ENCODE results near the gene LURAP1L. TPM values are rescaled to one million over a fixed set of nuclear protein-coding genes. Genes with fewer than 3 reads are reported as not detected.

LURAP1L gene
- total and polyA plus RNA-seq, 5 donors from 2014 or later = not detected

- H3K27me3 ChIP-seq (ENCODE audit: control insufficient read depth, insufficient read depth, low read length) = no peaks in the 10 kb centered on the region
- ATAC-seq (ENCODE audit: low read depth in 2 of 2) = no peak
- H3K36me3 ChIP-seq (ENCODE audit: control insufficient read depth, insufficient read depth, low read length) = no peaks in the 10 kb centered on the region
- Mint-ChIP-seq H3K36me3 (no peaks in the 10 kb centered on the region), H3K27me3 (no peaks in the 10 kb centered on the region), H3K4me3 (no peak overlapping the region), H3K9me3 (peaks cover 2 to 34% (median 8%) of the 10 kb centered on the region in 7 donors), H3K27ac (no peak overlapping the region), H3K4me1 (no peaks in the 10 kb centered on the region)
- no peak for DNase-seq
- H3K4me1 ChIP-seq (ENCODE audit: control insufficient read depth, insufficient read depth, low read length, poor library complexity, severe bottlenecking) = no peaks in the 10 kb centered on the region
- no peaks in the 10 kb centered on the region for H3K9me3 ChIP-seq (ENCODE audit: control insufficient read depth in 2 of 2, low read length in 2 of 2)
- H3K27ac ChIP-seq (ENCODE audit: insufficient read depth, low read length, poor library complexity, severe bottlenecking) = no peak overlapping the region
- no peak overlapping the region for H3K4me3 ChIP-seq (ENCODE audit: low read depth, low read length)
Measured at GRCh38 chr9:12851341-12852090, 76.7 kb downstream of the LURAP1L start.

- no peaks in the 10 kb centered on the region for H3K27me3 ChIP-seq (ENCODE audit: control insufficient read depth, insufficient read depth, low read length)
- no peaks in the 10 kb centered on the region for H3K36me3 ChIP-seq (ENCODE audit: control insufficient read depth, insufficient read depth, low read length)
- Mint-ChIP-seq H3K9me3 (peaks cover 0 to 38% (median 9%) of the 10 kb centered on the region in 7 donors), H3K36me3 (no peaks in the 10 kb centered on the region), H3K27ac (no peak overlapping the region), H3K27me3 (no peaks in the 10 kb centered on the region), H3K4me3 (no peak overlapping the region), H3K4me1 (no peaks in the 10 kb centered on the region)
- no peaks in the 10 kb centered on the region for H3K9me3 ChIP-seq (ENCODE audit: control insufficient read depth in 2 of 2, low read length in 2 of 2)
- ATAC-seq (ENCODE audit: low read depth in 2 of 2) (no peak), DNase-seq (no peak)
- no peak overlapping the region for H3K4me3 ChIP-seq (ENCODE audit: low read depth, low read length)
- H3K27ac ChIP-seq (ENCODE audit: insufficient read depth, low read length, poor library complexity, severe bottlenecking) = no peak overlapping the region
- no peaks in the 10 kb centered on the region for H3K4me1 ChIP-seq (ENCODE audit: control insufficient read depth, insufficient read depth, low read length, poor library complexity, severe bottlenecking)
Measured at GRCh38 chr9:12853051-12853450, 78.2 kb downstream of the LURAP1L start.

- Histone ChIP-seq H3K4me1 (ENCODE audit: control insufficient read depth, insufficient read depth, low read length, poor library complexity, severe bottlenecking) (no peaks in the 10 kb centered on the region), H3K27ac (ENCODE audit: insufficient read depth, low read length, poor library complexity, severe bottlenecking) (no peak overlapping the region), H3K36me3 (ENCODE audit: control insufficient read depth, insufficient read depth, low read length) (no peaks in the 10 kb centered on the region), H3K27me3 (ENCODE audit: control insufficient read depth, insufficient read depth, low read length) (no peaks in the 10 kb centered on the region), H3K9me3 (ENCODE audit: control insufficient read depth in 2 of 2, low read length in 2 of 2) (no peaks in the 10 kb centered on the region), H3K4me3 (ENCODE audit: low read depth, low read length) (no peak overlapping the region)
- DNase-seq (no peak), ATAC-seq (ENCODE audit: low read depth in 2 of 2) (no peak)
- peaks cover 0 to 41% (median 9%) of the 10 kb centered on the region in 7 donors for H3K9me3 Mint-ChIP-seq
- H3K27me3 Mint-ChIP-seq = no peaks in the 10 kb centered on the region
- no peak overlapping the region for H3K4me3 Mint-ChIP-seq
- H3K36me3 Mint-ChIP-seq = no peaks in the 10 kb centered on the region
- H3K27ac Mint-ChIP-seq = no peak overlapping the region
- H3K4me1 Mint-ChIP-seq = no peaks in the 10 kb centered on the region
Measured at GRCh38 chr9:12854221-12854620, 79.4 kb downstream of the LURAP1L start.

- H3K36me3 Mint-ChIP-seq = no peaks in the 10 kb centered on the region
- no peaks in the 10 kb centered on the region for H3K27me3 Mint-ChIP-seq
- no peaks in the 10 kb centered on the region for H3K4me1 ChIP-seq (ENCODE audit: control insufficient read depth, insufficient read depth, low read length, poor library complexity, severe bottlenecking)
- H3K4me3 Mint-ChIP-seq = no peak overlapping the region
- peaks cover 0 to 42% (median 10%) of the 10 kb centered on the region in 7 donors for H3K9me3 Mint-ChIP-seq
- no peak for ATAC-seq (ENCODE audit: low read depth in 2 of 2)
- H3K36me3 ChIP-seq (ENCODE audit: control insufficient read depth, insufficient read depth, low read length) = no peaks in the 10 kb centered on the region
- no peaks in the 10 kb centered on the region for H3K4me1 Mint-ChIP-seq
- no peak overlapping the region for H3K4me3 ChIP-seq (ENCODE audit: low read depth, low read length)
- no peaks in the 10 kb centered on the region for H3K27me3 ChIP-seq (ENCODE audit: control insufficient read depth, insufficient read depth, low read length)
- peaks cover 0 to 3% of the 10 kb centered on the region in 2 experiments for H3K9me3 ChIP-seq (ENCODE audit: control insufficient read depth in 2 of 2, low read length in 2 of 2)
- H3K27ac Mint-ChIP-seq = no peak overlapping the region
- no peak overlapping the region for H3K27ac ChIP-seq (ENCODE audit: insufficient read depth, low read length, poor library complexity, severe bottlenecking)
- no peak for DNase-seq
Measured at GRCh38 chr9:12855066-12855465, 80.2 kb downstream of the LURAP1L start.

- H3K9me3 ChIP-seq (ENCODE audit: control insufficient read depth in 2 of 2, low read length in 2 of 2) = peaks cover 0 to 6% of the 10 kb centered on the region in 2 experiments
- DNase-seq (no peak), ATAC-seq (ENCODE audit: low read depth in 2 of 2) (no peak)
- Mint-ChIP-seq H3K4me3 (no peak overlapping the region), H3K9me3 (peaks cover 0 to 36% (median 6%) of the 10 kb centered on the region in 7 donors), H3K4me1 (no peaks in the 10 kb centered on the region), H3K27ac (no peak overlapping the region), H3K36me3 (no peaks in the 10 kb centered on the region), H3K27me3 (no peaks in the 10 kb centered on the region)
- no peaks in the 10 kb centered on the region for H3K27me3 ChIP-seq (ENCODE audit: control insufficient read depth, insufficient read depth, low read length)
- H3K4me1 ChIP-seq (ENCODE audit: control insufficient read depth, insufficient read depth, low read length, poor library complexity, severe bottlenecking) = no peaks in the 10 kb centered on the region
- no peak overlapping the region for H3K27ac ChIP-seq (ENCODE audit: insufficient read depth, low read length, poor library complexity, severe bottlenecking)
- no peak overlapping the region for H3K4me3 ChIP-seq (ENCODE audit: low read depth, low read length)
- H3K36me3 ChIP-seq (ENCODE audit: control insufficient read depth, insufficient read depth, low read length) = no peaks in the 10 kb centered on the region
Measured at GRCh38 chr9:12856603-12857002, 81.8 kb downstream of the LURAP1L start.

- no peak for ATAC-seq (ENCODE audit: low read depth in 2 of 2)
- H3K9me3 ChIP-seq (ENCODE audit: control insufficient read depth in 2 of 2, low read length in 2 of 2) = peaks cover 0 to 6% of the 10 kb centered on the region in 2 experiments
- H3K4me3 ChIP-seq (ENCODE audit: low read depth, low read length) = no peak overlapping the region
- no peaks in the 10 kb centered on the region for H3K4me1 ChIP-seq (ENCODE audit: control insufficient read depth, insufficient read depth, low read length, poor library complexity, severe bottlenecking)
- Mint-ChIP-seq H3K36me3 (no peaks in the 10 kb centered on the region), H3K27ac (no peak overlapping the region), H3K9me3 (peaks cover 0 to 22% (median 5%) of the 10 kb centered on the region in 7 donors), H3K27me3 (no peaks in the 10 kb centered on the region), H3K4me3 (no peak overlapping the region), H3K4me1 (no peaks in the 10 kb centered on the region)
- DNase-seq = no peak
- H3K36me3 ChIP-seq (ENCODE audit: control insufficient read depth, insufficient read depth, low read length) = no peaks in the 10 kb centered on the region
- H3K27ac ChIP-seq (ENCODE audit: insufficient read depth, low read length, poor library complexity, severe bottlenecking) = no peak overlapping the region
- no peaks in the 10 kb centered on the region for H3K27me3 ChIP-seq (ENCODE audit: control insufficient read depth, insufficient read depth, low read length)
Measured at GRCh38 chr9:12859704-12860251, 85.0 kb downstream of the LURAP1L start.

- Histone ChIP-seq H3K27ac (ENCODE audit: insufficient read depth, low read length, poor library complexity, severe bottlenecking) (no peak overlapping the region), H3K4me3 (ENCODE audit: low read depth, low read length) (no peak overlapping the region), H3K36me3 (ENCODE audit: control insufficient read depth, insufficient read depth, low read length) (no peaks in the 10 kb centered on the region), H3K4me1 (ENCODE audit: control insufficient read depth, insufficient read depth, low read length, poor library complexity, severe bottlenecking) (no peaks in the 10 kb centered on the region), H3K9me3 (ENCODE audit: control insufficient read depth in 2 of 2, low read length in 2 of 2) (peaks cover 0 to 6% of the 10 kb centered on the region in 2 experiments), H3K27me3 (ENCODE audit: control insufficient read depth, insufficient read depth, low read length) (no peaks in the 10 kb centered on the region)
- H3K27me3 Mint-ChIP-seq = no peaks in the 10 kb centered on the region
- H3K9me3 Mint-ChIP-seq = peaks cover 0 to 23% (median 6%) of the 10 kb centered on the region in 7 donors
- DNase-seq (no peak), ATAC-seq (ENCODE audit: low read depth in 2 of 2) (no peak)
- H3K4me3 Mint-ChIP-seq = no peak overlapping the region
- H3K36me3 Mint-ChIP-seq = no peaks in the 10 kb centered on the region
- no peak overlapping the region for H3K27ac Mint-ChIP-seq
- no peaks in the 10 kb centered on the region for H3K4me1 Mint-ChIP-seq
Measured at GRCh38 chr9:12860998-12861397, 86.2 kb downstream of the LURAP1L start.

All from CD4-positive, CD25-positive, alpha-beta regulatory T cell (primary cell).